CD14-positive monocyte (primary cell): ENCODE data around the gene MAP3K20. TPM values are rescaled to one million over a fixed set of nuclear protein-coding genes. Genes with fewer than 3 reads are reported as not detected.
A peak's percentile ranks its signal among the peaks of the same experiment; 100 is the strongest.

Experiments used
- DNase-seq, 3 donors: peaks; one replicate each; pipeline ENCODE4 v3.0.0-alpha.2; 2011 to 2022
- H2AFZ ChIP-seq: 2 replicates; pipeline ENCODE4 v1.6.0; 2012; ENCODE audit warnings: mild to moderate bottlenecking, low read depth, low read length, inconsistent platforms; ENCODE audit not compliant: insufficient read depth, poor library complexity, severe bottlenecking
- H3K27ac ChIP-seq, 2 donors: 1 replicate in 1 of 2; 2 replicates in 1 of 2; pipeline ENCODE4 v1.5.1; 2012 to 2013; ENCODE audit warnings: low read length in 2 of 2, control low read depth in 1 of 2, inconsistent platforms in 1 of 2, low read depth in 1 of 2, mild to moderate bottlenecking in 1 of 2
- H3K27me3 ChIP-seq, 2 donors: one replicate each; pipeline versions ENCODE4 v1.6.0 to v1.6.1; 2011 to 2013; ENCODE audit warnings: low read length in 2 of 2; ENCODE audit not compliant: control insufficient read depth in 2 of 2, insufficient read depth in 2 of 2
- H3K36me3 ChIP-seq, 2 donors: replicated peaks in 1 of 2; 1 replicate in 1 of 2; 2 replicates in 1 of 2; pipeline versions ENCODE4 v1.5.1 to v1.6.1; 2012 to 2013; ENCODE audit warnings: low read length in 2 of 2, control low read depth in 1 of 2, inconsistent platforms in 1 of 2, mild to moderate bottlenecking in 1 of 2; ENCODE audit not compliant: insufficient read depth in 2 of 2, control insufficient read depth in 1 of 2
- H3K4me1 ChIP-seq, 2 donors: 1 replicate in 1 of 2; 2 replicates in 1 of 2; pipeline versions ENCODE4 v1.5.1 to v1.6.1; 2012 to 2013; ENCODE audit warnings: low read length in 2 of 2, control low read depth in 1 of 2, inconsistent platforms in 1 of 2, mild to moderate bottlenecking in 1 of 2, moderate library complexity in 1 of 2; ENCODE audit not compliant: insufficient read depth in 2 of 2, control insufficient read depth in 1 of 2
- H3K4me2 ChIP-seq: replicated peaks from 2 replicates; pipeline ENCODE3; 2012; ENCODE audit warnings: low read length, moderate library complexity, mild to moderate bottlenecking; ENCODE audit not compliant: poor library complexity, severe bottlenecking; ENCODE audit errors: extremely low read depth
- H3K4me3 ChIP-seq, 3 experiments: fragments of 200-600 bp in 1 of 3; sonication (generic) in 1 of 3; replicated peaks in 1 of 3; 1 replicate in 2 of 3; 2 replicates in 1 of 3; pipeline ENCODE4 v1.5.1; 2011 to 2013; ENCODE audit warnings: low read length in 3 of 3, mild to moderate bottlenecking in 3 of 3, control low read depth in 2 of 3, low read depth in 2 of 3, inconsistent platforms in 1 of 3, moderate library complexity in 1 of 3
- H3K79me2 ChIP-seq: 2 replicates; pipeline ENCODE4 v1.6.0; 2012; ENCODE audit warnings: mild to moderate bottlenecking, control low read depth, inconsistent platforms, low read length, moderate library complexity; ENCODE audit not compliant: insufficient read depth
- H3K9ac ChIP-seq: 2 replicates; pipeline ENCODE4 v1.6.0; 2017; ENCODE audit warnings: low read length, mild to moderate bottlenecking; ENCODE audit not compliant: insufficient read depth, poor library complexity, severe bottlenecking
- H3K9me3 ChIP-seq, 2 donors: replicated peaks in 1 of 2; 1 replicate in 1 of 2; 2 replicates in 1 of 2; pipeline versions ENCODE4 v1.5.1 to v1.6.1; 2012 to 2013; ENCODE audit warnings: low read length in 2 of 2, control low read depth in 1 of 2; ENCODE audit not compliant: control insufficient read depth in 1 of 2, insufficient read depth in 1 of 2
- H4K20me1 ChIP-seq: 2 replicates; pipeline ENCODE4 v1.6.0; 2012; ENCODE audit warnings: mild to moderate bottlenecking, low read length, control low read depth, moderate library complexity; ENCODE audit not compliant: insufficient read depth
- H3K27ac Mint-ChIP-seq, 7 donors: one replicate each; pipeline ENCODE4 v1.8.0; 2020; ENCODE audit warnings: mild to moderate bottlenecking in 7 of 7, mixed read lengths in 7 of 7, moderate library complexity in 6 of 7, inconsistent platforms in 2 of 7
- H3K27me3 Mint-ChIP-seq, 3 donors: one replicate each; pipeline ENCODE4 v1.8.0; 2021 to 2022; ENCODE audit warnings: low read depth in 3 of 3, mild to moderate bottlenecking in 3 of 3, mixed read lengths in 3 of 3, moderate library complexity in 3 of 3, inconsistent platforms in 1 of 3
- H3K36me3 Mint-ChIP-seq, 2 donors: one replicate each; pipeline ENCODE4 v1.8.0; 2020; ENCODE audit warnings: mixed read lengths in 2 of 2, inconsistent platforms in 1 of 2, mild to moderate bottlenecking in 1 of 2
- H3K4me1 Mint-ChIP-seq: one replicate; pipeline ENCODE4 v1.8.0; 2020; ENCODE audit warnings: mild to moderate bottlenecking, mixed read lengths
- H3K4me3 Mint-ChIP-seq, 2 donors: one replicate each; pipeline ENCODE4 v1.8.0; 2020; ENCODE audit warnings: mild to moderate bottlenecking in 2 of 2, mixed read lengths in 2 of 2, moderate library complexity in 1 of 2
- H3K9me3 Mint-ChIP-seq, 7 donors: one replicate each; pipeline ENCODE4 v1.8.0; 2020 to 2022; ENCODE audit warnings: mixed read lengths in 7 of 7, mild to moderate bottlenecking in 6 of 7, moderate library complexity in 6 of 7, inconsistent platforms in 2 of 7
- WGBS: methylation state at CpG from one replicate; pipeline ENCODE4 v1.1.5; 2013; ENCODE audit warnings: missing lambda C conversion rate; ENCODE audit not compliant: insufficient coverage; 5-methylcytosine and 5-hydroxymethylcytosine counted together
- intact Hi-C, 2 donors: fragments of 100-400 bp; cut with micrococcal nuclease; formaldehyde crosslinking; loops; one replicate each; pipeline versions ENCODE4 v1.15.0 to v1.15.1; 2023
- polyA plus RNA-seq, 3 donors: library from polyadenylated mRNA; depleted of rRNA in 1 of 3; unstranded in 2 of 3; stranded (reverse) in 1 of 3; fragments of 300-500 nt in 2 of 3; fragments of >200 nt in 1 of 3; fragmentation: Illumina TruSeq in 2 of 3; gene quantifications; 1 replicate in 2 of 3; 2 replicates in 1 of 3; pipeline ENCODE4 v1.2.3, GENCODE V29; 2012 to 2021
- TF ChIP-seq, protein P1 (sequence below): fragments of 200-600 bp; IDR thresholded peaks from one replicate; pipeline ENCODE4 v1.8.0; 2022; ENCODE audit warnings: antibody characterized with exemption, mild to moderate bottlenecking

The MAP3K20 gene
- polyA plus RNA-seq, 3 donors = 14.3 to 30.7 (median 21.6) TPM

DNA sequence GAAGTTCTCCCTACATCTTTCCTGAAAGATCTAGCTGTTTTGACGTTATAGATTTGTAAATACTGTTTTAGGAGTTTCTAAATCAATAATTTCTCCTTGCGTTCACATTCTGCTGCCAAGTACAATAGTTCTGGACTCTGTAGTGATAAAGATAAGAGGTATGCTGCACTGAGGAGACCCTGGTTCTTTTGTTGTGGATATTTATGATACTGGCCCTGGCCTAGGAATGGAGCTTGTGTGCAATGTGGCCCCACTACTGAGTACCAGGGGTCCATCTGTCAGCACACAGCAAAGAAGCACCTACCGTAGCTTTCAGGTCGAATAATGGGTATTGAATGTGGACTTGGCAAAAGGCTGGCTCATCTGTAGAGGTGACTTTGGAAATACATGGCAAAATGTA, 85.0 kb downstream of the MAP3K20 start:
- Histone ChIP-seq H3K79me2 (peaks cover 11% of the 10 kb centered on the region), H3K4me2 (no peak overlapping the region), H3K27me3 (no peaks in the 10 kb centered on the region), H3K36me3 (no peaks in the 10 kb centered on the region), H2AFZ (no peak overlapping the region), H3K9me3 (peaks cover 0 to 3% of the 10 kb centered on the region in 2 donors), H4K20me1 (no peaks in the 10 kb centered on the region), H3K27ac (peak overlapping the region in 1 of 2 donors; percentile 83), H3K4me3 (no peak overlapping the region), H3K4me1 (peaks cover 26 to 29% of the 10 kb centered on the region in 2 donors), H3K9ac (no peak overlapping the region)
- TF ChIP-seq, protein P1, sequence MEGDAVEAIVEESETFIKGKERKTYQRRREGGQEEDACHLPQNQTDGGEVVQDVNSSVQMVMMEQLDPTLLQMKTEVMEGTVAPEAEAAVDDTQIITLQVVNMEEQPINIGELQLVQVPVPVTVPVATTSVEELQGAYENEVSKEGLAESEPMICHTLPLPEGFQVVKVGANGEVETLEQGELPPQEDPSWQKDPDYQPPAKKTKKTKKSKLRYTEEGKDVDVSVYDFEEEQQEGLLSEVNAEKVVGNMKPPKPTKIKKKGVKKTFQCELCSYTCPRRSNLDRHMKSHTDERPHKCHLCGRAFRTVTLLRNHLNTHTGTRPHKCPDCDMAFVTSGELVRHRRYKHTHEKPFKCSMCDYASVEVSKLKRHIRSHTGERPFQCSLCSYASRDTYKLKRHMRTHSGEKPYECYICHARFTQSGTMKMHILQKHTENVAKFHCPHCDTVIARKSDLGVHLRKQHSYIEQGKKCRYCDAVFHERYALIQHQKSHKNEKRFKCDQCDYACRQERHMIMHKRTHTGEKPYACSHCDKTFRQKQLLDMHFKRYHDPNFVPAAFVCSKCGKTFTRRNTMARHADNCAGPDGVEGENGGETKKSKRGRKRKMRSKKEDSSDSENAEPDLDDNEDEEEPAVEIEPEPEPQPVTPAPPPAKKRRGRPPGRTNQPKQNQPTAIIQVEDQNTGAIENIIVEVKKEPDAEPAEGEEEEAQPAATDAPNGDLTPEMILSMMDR = no peak
- no peak for DNase-seq
- no peak overlapping the region for H3K4me3 Mint-ChIP-seq
- no peaks in the 10 kb centered on the region for H3K27me3 Mint-ChIP-seq
- H3K4me1 Mint-ChIP-seq = peaks cover 32% of the 10 kb centered on the region
- peak overlapping the region; percentile 68 to 91 (median 86) for H3K27ac Mint-ChIP-seq
- WGBS = 100% methylated on average over 2 of the region's 4 CpGs
- intact Hi-C loops = no loop called here
- H3K36me3 Mint-ChIP-seq = peaks cover 16 to 29% of the 10 kb centered on the region in 2 donors
- peaks cover 0 to 12% (median 4%) of the 10 kb centered on the region in 7 donors for H3K9me3 Mint-ChIP-seq

- H2AFZ ChIP-seq = no peak overlapping the region
- no peaks in the 10 kb centered on the region for H3K27me3 Mint-ChIP-seq
- no peaks in the 10 kb centered on the region for H4K20me1 ChIP-seq
- peaks cover 14% of the 10 kb centered on the region for H3K79me2 ChIP-seq
- DNase-seq = no peak
- peak overlapping the region in 1 of 2 donors; percentile 17 for H3K27ac ChIP-seq
- peaks cover 26 to 29% of the 10 kb centered on the region in 2 donors for H3K4me1 ChIP-seq
- H3K9ac ChIP-seq = no peak overlapping the region
- TF ChIP-seq, protein P1 = no peak
- H3K27me3 ChIP-seq = no peaks in the 10 kb centered on the region
- H3K4me3 ChIP-seq = no peak overlapping the region
- H3K4me2 ChIP-seq = no peak overlapping the region
- H3K9me3 ChIP-seq = peaks cover 0 to 3% of the 10 kb centered on the region in 2 donors
- H3K36me3 ChIP-seq = no peaks in the 10 kb centered on the region
- H3K9me3 Mint-ChIP-seq = peaks cover 0 to 10% (median 4%) of the 10 kb centered on the region in 7 donors
- H3K36me3 Mint-ChIP-seq = peaks cover 14 to 27% of the 10 kb centered on the region in 2 donors
- no peak overlapping the region for H3K4me3 Mint-ChIP-seq
- intact Hi-C loops = no loop called here
- 88% methylated on average over 2 of the region's 4 CpGs for WGBS
- H3K27ac Mint-ChIP-seq = peak overlapping the region in 6 of 7 donors; percentile 68 to 91 (median 86)
- peaks cover 36% of the 10 kb centered on the region for H3K4me1 Mint-ChIP-seq
Measured at GRCh38 chr2:173161040-173161439, 85.4 kb downstream of the MAP3K20 start.
